Small intestine (tissue), 7 donors: ENCODE data around the gene GLYR1. TPM values are rescaled to one million over a fixed set of nuclear protein-coding genes. Genes with fewer than 3 reads are reported as not detected.

Source experiments
- DNase-seq, 2 donors: peaks; one replicate each; pipeline versions ENCODE4 v3.0.0 to v3.0.0-alpha.2; 2013
- FAIRE-seq: peaks from 2 replicates; lab custom pipeline; 2012; peaks lifted over from hg19 to GRCh38; lab: Jason Lieb, UNC
- H3K27ac ChIP-seq, 3 donors: one replicate each; pipeline ENCODE4 v1.5.1; 2013; ENCODE audit warnings: low read length in 2 of 3, mild to moderate bottlenecking in 2 of 3, control low read depth in 1 of 3, inconsistent platforms in 1 of 3, low read depth in 1 of 3, moderate library complexity in 1 of 3
- H3K27me3 ChIP-seq, 3 donors: one replicate each; pipeline ENCODE4 v1.6.1; 2013; ENCODE audit warnings: low read length in 3 of 3, inconsistent platforms in 1 of 3; ENCODE audit not compliant: control insufficient read depth in 3 of 3, insufficient read depth in 3 of 3
- H3K36me3 ChIP-seq, 3 donors: one replicate each; pipeline ENCODE4 v1.6.1; 2013; ENCODE audit warnings: low read length in 3 of 3, inconsistent platforms in 1 of 3, low read depth in 1 of 3, mild to moderate bottlenecking in 1 of 3, moderate library complexity in 1 of 3; ENCODE audit not compliant: control insufficient read depth in 3 of 3, insufficient read depth in 2 of 3
- H3K4me1 ChIP-seq, 3 donors: one replicate each; pipeline ENCODE4 v1.6.1; 2013; ENCODE audit warnings: low read length in 2 of 3, inconsistent platforms in 1 of 3, low read depth in 1 of 3, mild to moderate bottlenecking in 1 of 3, moderate library complexity in 1 of 3; ENCODE audit not compliant: control insufficient read depth in 3 of 3, insufficient read depth in 2 of 3
- H3K4me3 ChIP-seq, 3 donors: one replicate each; pipeline ENCODE4 v1.5.1; 2013; ENCODE audit warnings: low read length in 3 of 3, control low read depth in 1 of 3, inconsistent platforms in 1 of 3, low read depth in 1 of 3, mild to moderate bottlenecking in 1 of 3, moderate library complexity in 1 of 3
- H3K9me3 ChIP-seq, 2 donors: one replicate each; pipeline ENCODE4 v1.6.1; 2013; ENCODE audit warnings: low read depth in 1 of 2, low read length in 1 of 2; ENCODE audit not compliant: control insufficient read depth in 2 of 2, insufficient read depth in 1 of 2
- WGBS, 3 donors: extraction: QIAGEN DNeasy Blood & Tissue Kit; methylation state at CpG; one replicate each; pipeline ENCODE4 v1.1.7; 2013; 5-methylcytosine and 5-hydroxymethylcytosine counted together
- polyA plus RNA-seq, 4 donors: library from polyadenylated mRNA; stranded (reverse) in 3 of 4; unstranded in 1 of 4; fragments of 200-250 nt in 3 of 4; fragments of 120-200 nt in 1 of 4; gene quantifications; one replicate each; pipeline versions ENCODE4 v1.2.1 to v1.2.3, GENCODE V29; 2013
- donor health status: healthy with polysubstance abuse.
- donor health status: control.
- donor health status: control.
- donor health status: Bipolar disorder and iron deficiency.
- donor health status: healthy.

Gene GLYR1
- polyA plus RNA-seq, 4 donors: 43.0 to 102 (median 63.5) TPM

GRCh38 chr16:4797805-4798252, 49.3 kb downstream of the GLYR1 start:
- no peak overlapping the region for H3K4me3 ChIP-seq
- FAIRE-seq: no peak
- peaks cover 0 to 52% (median 0%) of the 10 kb centered on the region in 3 donors for H3K36me3 ChIP-seq
- 90 to 94% (median 92%) methylated on average over 22 of the region's 22 CpGs for WGBS, 3 donors
- DNase-seq: no peak
- H3K4me1 ChIP-seq: peaks cover 0 to 38% (median 2%) of the 10 kb centered on the region in 3 donors
- no peaks in the 10 kb centered on the region for H3K9me3 ChIP-seq
- no peaks in the 10 kb centered on the region for H3K27me3 ChIP-seq
- no peak overlapping the region for H3K27ac ChIP-seq

- H3K36me3 ChIP-seq: peaks cover 0 to 52% (median 0%) of the 10 kb centered on the region in 3 donors
- FAIRE-seq: no peak
- peak overlapping the region in 2 of 3 donors; percentile 15 to 37 for H3K27ac ChIP-seq
- H3K4me1 ChIP-seq: peaks cover 0 to 38% (median 2%) of the 10 kb centered on the region in 3 donors
- no peaks in the 10 kb centered on the region for H3K9me3 ChIP-seq
- peak; percentile 59 to 87 for DNase-seq
- WGBS, 3 donors: 69 to 84% (median 72%) methylated on average over 20 to 21 of the region's 21 CpGs
- peak overlapping the region in 1 of 3 donors; percentile 26 for H3K4me3 ChIP-seq
- no peaks in the 10 kb centered on the region for H3K27me3 ChIP-seq
These were observed 49.9 kb downstream of the GLYR1 start for GRCh38 chr16:4796982-4797804.

GRCh38 chr16:4795828-4796572, 51.1 kb downstream of the GLYR1 start:
- 35 to 79% (median 48%) methylated on average over 29 to 30 of the region's 30 CpGs for WGBS, 3 donors
- Histone ChIP-seq H3K36me3 (peaks cover 0 to 49% (median 0%) of the 10 kb centered on the region in 3 donors), H3K4me3 (peak overlapping the region; percentile 51 to 76 (median 68)), H3K4me1 (peaks cover 0 to 31% (median 2%) of the 10 kb centered on the region in 3 donors), H3K9me3 (no peaks in the 10 kb centered on the region), H3K27ac (peak overlapping the region; percentile 43 to 64 (median 52)), H3K27me3 (no peaks in the 10 kb centered on the region)
- DNase-seq: peak in 1 of 2 donors; percentile 40
- no peak for FAIRE-seq

- DNase-seq (peak; percentile 82 to 85), FAIRE-seq (no peak)
- Histone ChIP-seq H3K4me1 (peaks cover 0 to 24% (median 0%) of the 10 kb centered on the region in 3 donors), H3K9me3 (no peaks in the 10 kb centered on the region), H3K27me3 (no peaks in the 10 kb centered on the region), H3K36me3 (peaks cover 0 to 43% (median 0%) of the 10 kb centered on the region in 3 donors), H3K27ac (peak within 1 kb of the TSS; percentile 43 to 64 (median 52)), H3K4me3 (peak within 1 kb of the TSS; percentile 51 to 76 (median 68))
- WGBS, 3 donors: 12 to 54% (median 47%) methylated on average over 13 to 14 of the region's 14 CpGs
These were observed 51.8 kb downstream of the GLYR1 start, which contains the start of gene SMIM22 for GRCh38 chr16:4795181-4795827. Gene SMIM22 (plus strand): TSS chr16:4795369. CDS start chr16:4795735, 366 bp downstream.

GRCh38 chr16:4792951-4793513, 54.1 kb downstream of the GLYR1 start:
- 72 to 82% (median 74%) methylated on average over 13 of the region's 13 CpGs for WGBS, 3 donors
- FAIRE-seq (no peak), DNase-seq (peak in 1 of 2 donors; percentile 47)
- no peak overlapping the region for H3K4me3 ChIP-seq
- peaks cover 0 to 23% (median 0%) of the 10 kb centered on the region in 3 donors for H3K4me1 ChIP-seq
- H3K36me3 ChIP-seq: peaks cover 0 to 21% (median 0%) of the 10 kb centered on the region in 3 donors
- no peaks in the 10 kb centered on the region for H3K9me3 ChIP-seq
- H3K27me3 ChIP-seq: no peaks in the 10 kb centered on the region
- H3K27ac ChIP-seq: no peak overlapping the region

- H3K4me1 ChIP-seq: peaks cover 0 to 16% (median 0%) of the 10 kb centered on the region in 3 donors
- no peak overlapping the region for H3K27ac ChIP-seq
- H3K4me3 ChIP-seq: no peak overlapping the region
- no peaks in the 10 kb centered on the region for H3K9me3 ChIP-seq
- no peak for DNase-seq
- no peak for FAIRE-seq
- 67 to 84% (median 76%) methylated on average over 10 of the region's 10 CpGs for WGBS, 3 donors
- peaks cover 0 to 3% (median 0%) of the 10 kb centered on the region in 3 donors for H3K36me3 ChIP-seq
- H3K27me3 ChIP-seq: no peaks in the 10 kb centered on the region
These were observed 56.2 kb downstream of the GLYR1 start for GRCh38 chr16:4790871-4791270.

- Histone ChIP-seq H3K4me1 (peaks cover 0 to 14% (median 0%) of the 10 kb centered on the region in 3 donors), H3K9me3 (no peaks in the 10 kb centered on the region), H3K27me3 (no peaks in the 10 kb centered on the region), H3K4me3 (no peak overlapping the region), H3K27ac (no peak overlapping the region), H3K36me3 (no peaks in the 10 kb centered on the region)
- 54 to 74% (median 65%) methylated on average over 10 of the region's 10 CpGs for WGBS, 3 donors
- DNase-seq: no peak
- no peak for FAIRE-seq
These were observed 56.8 kb downstream of the GLYR1 start for GRCh38 chr16:4790261-4790660.
